HG03045 (cell line): ENCODE results near the gene ETF1.

Experiments used
- ATAC-seq: cut with Tn5 transposase; IDR thresholded peaks from one replicate; pipeline ENCODE4 v1.9.1; 2021; ENCODE audit warnings: mild to moderate bottlenecking, moderate library complexity; ENCODE audit not compliant: unreplicated experiment

ETF1 gene

DNA sequence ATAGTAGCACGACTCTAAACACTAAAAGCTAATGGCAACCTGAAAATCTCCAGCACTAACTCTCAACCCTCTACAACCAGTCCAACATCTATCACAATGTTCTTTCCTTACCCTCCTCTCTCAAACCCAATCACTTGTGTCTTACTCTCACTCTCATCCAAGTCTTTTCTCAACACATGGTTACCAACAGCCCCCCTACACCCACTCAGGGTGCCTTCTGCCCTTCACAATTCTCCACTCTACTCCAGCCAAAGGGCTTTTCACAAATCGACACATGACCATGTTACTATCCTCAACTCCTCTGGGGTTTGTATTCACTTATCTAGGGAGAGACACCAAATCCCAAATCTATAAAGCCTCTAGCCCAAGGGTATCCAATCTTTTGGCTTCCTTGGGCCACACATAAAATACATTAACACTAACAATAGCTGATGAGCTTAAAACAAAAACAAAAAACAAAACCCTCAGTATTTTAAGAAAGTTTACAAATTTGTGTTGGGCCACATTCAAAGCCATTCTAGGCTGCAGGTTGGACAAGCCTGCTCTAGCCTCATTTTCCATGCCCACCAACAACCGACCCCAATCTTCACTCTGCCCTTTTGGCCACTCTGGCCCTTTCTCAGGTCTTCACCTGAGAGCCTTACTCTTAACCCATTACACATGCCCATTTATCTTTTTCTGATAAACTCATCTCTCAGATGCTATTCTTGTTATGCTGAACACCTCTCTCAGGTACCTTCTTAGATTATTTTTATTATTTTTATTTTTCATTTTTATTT lies 20.5 kb upstream of the ETF1 start:
- no peak for ATAC-seq

DNA sequence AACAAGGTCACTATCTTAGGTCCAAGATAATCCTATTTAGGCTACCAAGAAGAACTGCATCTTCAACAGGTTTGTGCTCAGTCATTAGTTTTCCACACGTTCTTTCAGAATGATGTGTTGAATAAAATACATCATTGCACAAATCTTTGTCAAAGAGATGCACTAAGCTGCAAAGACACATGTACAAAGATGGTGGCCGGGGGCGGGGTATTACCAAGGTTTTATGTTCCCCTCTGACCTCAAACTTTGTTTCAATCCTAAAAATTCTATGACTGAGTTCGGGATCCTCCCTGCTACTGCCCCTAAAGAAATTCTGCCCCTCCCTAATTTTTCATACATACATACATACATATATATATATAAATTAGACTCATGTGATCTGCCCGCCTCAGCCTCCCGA lies 17.9 kb upstream of the ETF1 start:
- ATAC-seq, result no peak

GRCh38 chr5:138559937-138560336 lies 16.9 kb upstream of the ETF1 start:
- no peak for ATAC-seq

- ATAC-seq, result no peak
These were observed 14.6 kb upstream of the ETF1 start for GRCh38 chr5:138557677-138558076.

DNA sequence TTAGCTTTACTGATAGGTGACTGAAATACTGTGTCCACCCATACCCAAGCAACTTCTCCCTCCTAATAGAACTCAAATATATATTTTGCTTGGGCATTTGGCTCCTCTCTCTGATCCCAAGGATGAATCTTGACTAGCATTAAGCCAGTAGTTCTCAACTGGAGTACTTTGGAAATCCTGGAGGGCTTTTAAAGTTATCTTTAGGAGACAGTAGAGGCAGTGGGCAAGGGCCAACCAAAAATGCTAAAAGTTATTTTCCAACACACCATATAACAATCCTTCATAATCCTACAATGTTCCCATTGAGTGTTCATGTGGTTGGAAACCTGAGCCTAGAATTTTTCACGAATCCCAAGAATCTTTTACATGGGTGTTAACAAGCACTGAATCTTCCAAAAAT lies 11.1 kb upstream of the ETF1 start:
- no peak for ATAC-seq

DNA sequence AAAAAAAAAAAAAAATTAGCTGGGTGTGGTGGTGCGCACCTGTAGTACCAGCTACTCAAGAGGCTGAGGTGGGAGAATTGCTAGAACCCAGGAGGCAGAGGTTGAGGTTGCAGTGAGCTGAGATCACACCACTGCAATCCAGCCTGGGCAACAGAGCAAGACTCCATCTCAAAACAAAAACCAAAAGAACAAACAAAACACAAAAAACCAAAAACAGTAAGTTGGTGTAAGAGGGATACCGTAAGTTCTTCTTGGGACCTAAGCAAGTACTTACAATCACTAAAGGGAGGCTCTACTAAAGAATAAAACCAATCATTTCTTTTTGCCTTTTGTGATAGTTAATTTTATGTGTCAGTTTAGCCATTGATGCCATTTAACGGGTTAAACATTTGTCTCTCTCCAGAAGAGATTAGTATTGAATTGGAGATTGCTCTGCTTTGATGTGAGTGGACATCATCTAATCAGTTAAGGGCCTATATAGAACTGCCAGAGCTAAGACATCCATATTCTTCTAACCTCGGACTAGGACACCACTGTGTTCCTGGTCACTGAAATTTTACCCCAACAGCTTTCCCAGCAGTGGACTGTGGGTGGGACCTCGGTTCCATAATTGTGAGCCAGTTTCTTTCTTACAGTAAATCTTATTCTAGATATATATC lies 10.5 kb upstream of the ETF1 start:
- no peak for ATAC-seq

DNA sequence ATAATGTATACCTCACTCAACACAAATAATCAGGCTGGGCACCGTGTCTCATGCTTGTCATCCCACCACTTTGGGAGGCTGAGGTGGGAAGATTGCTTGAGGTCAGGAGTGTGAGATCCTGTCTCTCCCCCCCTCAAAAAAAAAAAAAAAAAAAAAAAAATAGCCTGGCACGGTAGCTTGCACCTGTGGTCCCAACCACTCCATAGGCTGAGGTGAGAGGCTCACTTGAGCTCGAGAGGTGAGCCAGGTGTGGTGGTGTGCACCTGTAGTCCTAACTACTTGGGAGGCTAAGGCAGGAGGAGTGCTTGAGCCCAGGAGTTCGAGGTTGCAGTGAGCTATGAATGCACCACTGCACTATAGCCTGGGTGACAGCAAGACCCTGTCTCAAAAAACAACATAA lies 9.6 kb upstream of the ETF1 start:
- no peak for ATAC-seq

DNA sequence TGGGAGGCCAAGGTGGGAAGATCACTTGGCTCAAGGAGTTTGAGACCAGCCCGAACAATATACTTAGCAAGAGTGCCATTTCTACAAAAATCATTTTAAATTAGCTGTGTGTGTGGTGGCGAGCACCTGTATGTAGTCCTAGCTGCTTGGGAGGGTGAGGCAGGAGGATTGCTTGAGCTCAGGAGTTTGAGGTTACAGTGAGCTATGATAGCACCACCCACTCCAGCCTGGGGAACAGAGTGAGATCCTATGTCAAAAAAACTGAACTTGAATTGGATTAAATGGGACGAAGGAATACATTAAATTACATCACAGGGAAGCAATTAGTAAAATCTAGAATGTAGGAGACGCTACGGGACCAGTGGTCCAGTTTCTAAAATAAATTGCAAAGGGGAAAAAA lies 6.4 kb upstream of the ETF1 start:
- no peak for ATAC-seq

- ATAC-seq, result no peak
These were observed 3.0 kb upstream of the ETF1 start for GRCh38 chr5:138545919-138546562.

GRCh38 chr5:138544181-138545134 lies 1.4 kb upstream of the ETF1 start:
- ATAC-seq, result no peak

DNA sequence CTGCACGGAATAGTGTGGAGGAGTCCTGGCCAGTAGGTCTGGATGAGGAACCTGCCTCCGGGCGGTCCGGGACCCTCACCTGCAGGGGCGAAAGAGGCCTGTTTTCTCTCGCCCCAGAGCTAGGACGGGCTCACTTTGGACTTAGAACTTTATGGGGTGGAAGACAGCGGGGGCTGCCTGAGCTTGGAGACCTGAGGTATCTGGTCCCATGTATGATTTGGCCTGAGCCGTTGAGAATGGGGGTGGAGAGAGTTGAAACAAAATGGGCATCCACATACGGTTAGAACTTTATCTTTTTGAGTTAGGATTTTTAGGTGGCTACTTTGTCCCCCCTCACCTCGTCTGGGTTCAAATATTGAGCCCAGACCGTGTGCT lies 681 bp upstream of the ETF1 start:
- peak; percentile 46 for ATAC-seq

DNA sequence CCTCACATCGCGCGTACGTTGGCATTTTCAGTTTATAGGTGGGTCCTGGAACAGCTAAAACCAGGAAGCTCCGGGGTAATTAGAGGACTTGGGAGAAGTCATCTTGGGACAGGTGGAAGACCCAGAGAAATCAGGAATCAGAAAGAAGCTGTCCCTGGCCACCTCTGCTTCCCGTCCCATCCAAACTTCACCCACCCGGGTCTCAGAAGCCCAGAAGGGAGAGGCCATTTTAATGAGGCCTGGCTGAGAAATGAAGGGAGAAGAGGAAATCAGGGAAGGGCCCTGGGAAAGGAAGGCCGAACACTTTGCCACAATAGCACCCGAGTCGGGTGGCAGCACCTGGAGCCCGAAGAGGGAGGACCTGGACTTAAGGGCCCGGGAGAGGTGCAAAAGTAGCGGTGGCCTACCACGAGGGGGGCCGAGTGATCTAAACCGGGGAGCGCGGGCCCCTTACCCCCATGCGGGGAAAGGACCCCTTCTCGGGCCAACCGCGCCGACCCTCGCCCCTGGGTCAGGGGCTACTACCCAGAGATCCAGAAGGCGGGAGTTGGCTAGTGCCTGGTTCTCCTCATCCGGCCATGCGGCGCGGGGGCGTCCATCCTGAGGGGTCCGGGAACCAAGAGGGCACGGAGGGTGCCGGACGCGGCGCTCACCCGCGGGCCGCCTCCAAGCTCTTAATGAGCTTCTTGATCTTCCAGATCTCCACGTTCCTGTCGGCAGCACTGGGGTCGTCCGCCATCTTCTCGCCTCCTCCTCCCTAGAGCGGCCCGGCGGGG lies 668 bp downstream of the ETF1 start:
- no peak for ATAC-seq

GRCh38 chr5:138541511-138542179 lies 1.4 kb downstream of the ETF1 start:
- no peak for ATAC-seq

- ATAC-seq, result no peak
These were observed 3.2 kb downstream of the ETF1 start for GRCh38 chr5:138539791-138540190.

DNA sequence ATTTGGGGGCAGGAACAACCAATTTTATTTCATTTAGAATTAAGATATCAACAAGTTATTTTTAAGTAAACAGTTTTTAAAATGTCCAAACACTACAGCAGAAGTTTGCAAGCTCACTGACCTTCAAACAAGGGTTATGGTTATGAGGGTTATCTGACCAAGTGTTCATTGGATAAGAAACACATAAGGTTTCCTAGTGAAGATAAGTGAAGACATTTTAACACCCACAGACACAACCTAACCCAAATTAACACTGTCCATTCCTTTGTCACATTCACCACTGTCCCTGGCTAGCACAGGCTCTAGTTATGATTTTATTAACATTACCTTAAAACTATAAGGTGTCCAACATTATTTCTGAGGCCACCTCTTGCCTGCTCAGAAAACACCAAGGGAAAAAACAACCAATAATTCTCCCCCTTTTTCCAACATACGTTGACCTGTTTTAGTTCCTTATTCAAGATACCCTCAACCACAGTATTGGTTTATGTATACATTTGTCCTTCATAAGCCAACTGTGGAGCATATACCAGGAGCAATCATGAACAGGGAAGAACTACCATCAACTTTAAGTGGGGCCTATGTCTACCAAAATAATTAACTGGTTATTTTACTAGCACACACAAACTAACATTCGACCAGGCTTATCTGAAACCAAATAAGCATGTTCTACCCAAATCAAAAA lies 4.0 kb downstream of the ETF1 start:
- no peak for ATAC-seq

- no peak for ATAC-seq
These were observed 6.2 kb downstream of the ETF1 start for GRCh38 chr5:138536665-138537315.

DNA sequence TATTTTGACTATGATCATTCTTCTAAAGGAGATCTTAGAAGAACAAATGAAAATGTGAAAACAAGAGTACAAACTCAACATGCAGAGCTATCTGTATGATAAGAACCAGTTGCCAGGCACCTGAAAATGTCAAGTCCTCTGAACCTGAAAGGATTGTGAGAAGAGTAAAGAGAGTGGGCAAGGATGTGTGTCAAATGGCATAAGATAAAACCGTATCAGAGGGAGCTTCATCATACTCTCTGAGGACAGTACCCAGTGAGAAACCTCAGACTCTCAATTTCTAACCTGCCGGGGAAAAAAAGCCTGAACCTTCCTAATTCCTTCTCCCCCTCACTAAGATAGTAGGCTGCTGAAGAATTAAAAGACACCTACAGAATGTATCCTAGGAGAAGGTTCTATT lies 6.8 kb downstream of the ETF1 start:
- ATAC-seq, result no peak
